ENCODE data around the gene CPT2. TPM values are rescaled to one million over a fixed set of nuclear protein-coding genes. Genes with fewer than 3 reads are reported as not detected.

Gene CPT2
- total RNA-seq, 4 donors from 2014 or later = 23.4 to 33.9 (median 27.5) TPM

GRCh38 chr1:53186533-53186932, 10.1 kb upstream of the CPT2 start:
- DNase-seq = no peak
- H3K36me3 ChIP-seq = no peaks in the 10 kb centered on the region
- intact Hi-C loops (cut with DNase I) = loop anchor here (10.0 kb wide), 1 partner anchor 262 kb away; the partner anchor contains the start of genes ECHDC2 and SCP2
- H3K4me3 ChIP-seq (replicated peaks in 1 of 3) = no peak overlapping the region
- no peak overlapping the region for H3K27ac ChIP-seq
- 66 to 75% methylated on average over 3 of the region's 3 CpGs for WGBS, 2 donors
- no peaks in the 10 kb centered on the region for H3K9me3 ChIP-seq
- TF ChIP-seq, protein P1, sequence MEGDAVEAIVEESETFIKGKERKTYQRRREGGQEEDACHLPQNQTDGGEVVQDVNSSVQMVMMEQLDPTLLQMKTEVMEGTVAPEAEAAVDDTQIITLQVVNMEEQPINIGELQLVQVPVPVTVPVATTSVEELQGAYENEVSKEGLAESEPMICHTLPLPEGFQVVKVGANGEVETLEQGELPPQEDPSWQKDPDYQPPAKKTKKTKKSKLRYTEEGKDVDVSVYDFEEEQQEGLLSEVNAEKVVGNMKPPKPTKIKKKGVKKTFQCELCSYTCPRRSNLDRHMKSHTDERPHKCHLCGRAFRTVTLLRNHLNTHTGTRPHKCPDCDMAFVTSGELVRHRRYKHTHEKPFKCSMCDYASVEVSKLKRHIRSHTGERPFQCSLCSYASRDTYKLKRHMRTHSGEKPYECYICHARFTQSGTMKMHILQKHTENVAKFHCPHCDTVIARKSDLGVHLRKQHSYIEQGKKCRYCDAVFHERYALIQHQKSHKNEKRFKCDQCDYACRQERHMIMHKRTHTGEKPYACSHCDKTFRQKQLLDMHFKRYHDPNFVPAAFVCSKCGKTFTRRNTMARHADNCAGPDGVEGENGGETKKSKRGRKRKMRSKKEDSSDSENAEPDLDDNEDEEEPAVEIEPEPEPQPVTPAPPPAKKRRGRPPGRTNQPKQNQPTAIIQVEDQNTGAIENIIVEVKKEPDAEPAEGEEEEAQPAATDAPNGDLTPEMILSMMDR (IDR thresholded peaks at IDR 0.05) = no peak
- TF ChIP-seq POLR2A (IDR thresholded peaks at IDR 0.05) = no peak
- no peaks in the 10 kb centered on the region for H3K27me3 ChIP-seq
- H3K4me1 ChIP-seq = peaks cover 5 to 9% of the 10 kb centered on the region in 2 donors

DNA sequence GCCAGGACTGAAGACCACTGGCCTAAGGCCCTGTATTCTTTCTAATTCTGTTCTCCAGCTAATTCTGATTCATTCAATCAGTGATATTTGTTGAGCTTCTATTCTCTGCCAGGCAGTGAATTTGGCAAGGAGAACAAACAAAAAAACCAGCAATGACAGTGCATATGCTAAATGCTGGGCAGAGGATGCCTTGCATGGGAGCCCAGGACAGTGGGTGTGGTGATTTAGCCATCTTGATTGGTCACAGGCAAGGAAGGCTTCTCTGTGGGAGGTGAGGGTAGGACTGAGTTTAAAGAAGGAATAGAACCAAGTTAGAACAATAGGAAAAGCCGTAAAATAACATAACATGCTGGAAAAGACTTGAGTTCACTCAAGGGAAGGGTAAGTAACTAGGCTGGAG, 9.2 kb upstream of the CPT2 start:
- H3K4me3 ChIP-seq (replicated peaks in 1 of 3) = no peak overlapping the region
- no peaks in the 10 kb centered on the region for H3K36me3 ChIP-seq
- intact Hi-C loops (cut with DNase I) = loop anchor here (10.0 kb wide), 1 partner anchor 263 kb away; the partner anchor contains the start of genes ECHDC2 and SCP2
- peaks cover 0 to 2% of the 10 kb centered on the region in 2 donors for H3K4me1 ChIP-seq
- no peak overlapping the region for H3K27ac ChIP-seq
- WGBS, 2 donors = 80 to 85% methylated on average over 1 of the region's 1 CpG
- no peaks in the 10 kb centered on the region for H3K9me3 ChIP-seq
- TF ChIP-seq, protein P1 (IDR thresholded peaks at IDR 0.05) = no peak
- TF ChIP-seq POLR2A (IDR thresholded peaks at IDR 0.05) = no peak
- H3K27me3 ChIP-seq = no peaks in the 10 kb centered on the region
- no peak for DNase-seq

- intact Hi-C loops (cut with DNase I) = loop anchor here (10.0 kb wide), 1 partner anchor 263 kb away; the partner anchor contains the start of genes ECHDC2 and SCP2
- Histone ChIP-seq H3K27me3 (no peaks in the 10 kb centered on the region), H3K27ac (no peak overlapping the region), H3K4me3 (replicated peaks in 1 of 3) (no peak overlapping the region), H3K36me3 (no peaks in the 10 kb centered on the region), H3K9me3 (no peaks in the 10 kb centered on the region), H3K4me1 (no peaks in the 10 kb centered on the region)
- WGBS, 2 donors = 82 to 85% methylated on average over 3 to 4 of the region's 4 CpGs
- no peak for TF ChIP-seq POLR2A (IDR thresholded peaks at IDR 0.05)
- TF ChIP-seq, protein P1 (IDR thresholded peaks at IDR 0.05) = no peak
- no peak for DNase-seq
Measured at GRCh38 chr1:53188099-53188498, 8.5 kb upstream of the CPT2 start.

GRCh38 chr1:53189061-53189460, 7.6 kb upstream of the CPT2 start:
- Histone ChIP-seq H3K27me3 (no peaks in the 10 kb centered on the region), H3K9me3 (no peaks in the 10 kb centered on the region), H3K27ac (no peak overlapping the region), H3K36me3 (no peaks in the 10 kb centered on the region), H3K4me1 (no peaks in the 10 kb centered on the region), H3K4me3 (replicated peaks in 1 of 3) (no peak overlapping the region)
- intact Hi-C loops (cut with DNase I) = loop anchor here (10.0 kb wide), 1 partner anchor 264 kb away; the partner anchor contains the start of genes ECHDC2 and SCP2
- DNase-seq = no peak
- TF ChIP-seq, protein P1 (IDR thresholded peaks at IDR 0.05) = no peak
- 68 to 70% methylated on average over 5 of the region's 5 CpGs for WGBS, 2 donors

DNA sequence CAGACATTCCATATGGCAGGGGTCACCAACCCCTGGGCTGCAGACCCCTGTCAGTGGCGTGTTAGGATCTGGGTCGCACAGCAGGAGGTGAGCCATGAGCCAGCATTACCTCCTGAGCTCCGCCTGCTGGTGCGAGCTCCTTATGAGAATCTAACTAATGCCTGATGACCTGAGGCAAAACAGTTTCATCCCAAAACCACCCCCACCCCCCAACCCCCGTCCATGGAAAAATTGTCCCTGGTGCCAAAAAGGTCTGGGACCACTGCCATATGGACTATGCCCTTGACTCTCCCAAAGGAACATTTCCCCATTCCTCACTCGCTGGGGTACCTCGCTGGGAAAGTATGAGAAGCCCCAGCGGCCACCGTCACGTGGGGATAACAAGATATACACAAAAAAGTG, 6.4 kb upstream of the CPT2 start:
- no peaks in the 10 kb centered on the region for H3K36me3 ChIP-seq

More for the DNA sequence above, 6.4 kb upstream of the CPT2 start:
- intact Hi-C loops (cut with DNase I) = no loop called here
- Histone ChIP-seq H3K4me1 (no peaks in the 10 kb centered on the region), H3K27me3 (no peaks in the 10 kb centered on the region), H3K4me3 (replicated peaks in 1 of 3) (no peak overlapping the region), H3K9me3 (no peaks in the 10 kb centered on the region), H3K27ac (no peak overlapping the region)
- 83% methylated on average over 8 to 10 of the region's 10 CpGs for WGBS, 2 donors
- no peak for DNase-seq
- no peak for TF ChIP-seq POLR2A (IDR thresholded peaks at IDR 0.05)
- TF ChIP-seq, protein P1 (IDR thresholded peaks at IDR 0.05) = no peak
